GM21360 (cell line): ENCODE data around the gene SMIM44.
"Not testable (repeated sequence)": the region's sequence is repeated elsewhere in the genome, so short reads cannot be mapped to it uniquely, and the experiment has no call there.

Source experiments
- ATAC-seq: cut with Tn5 transposase; IDR thresholded peaks from one replicate; pipeline ENCODE4 v1.9.1; 2021; ENCODE audit warnings: mild to moderate bottlenecking, moderate library complexity; ENCODE audit not compliant: unreplicated experiment

The SMIM44 gene

GRCh38 chr19:3483226-3483628 lies at the start of gene SMIM44:
SMIM44 (minus strand) TSS chr19:3483441; CDS start chr19:3483403, 38 bp downstream.
- no peak for ATAC-seq

- ATAC-seq = no peak
These were observed 49.8 kb upstream of the SMIM44 start for GRCh38 chr19:3533033-3533432.

GRCh38 chr19:3532154-3532786 lies 49.0 kb upstream of the SMIM44 start:
- ATAC-seq = no peak

GRCh38 chr19:3531716-3532115 lies 48.5 kb upstream of the SMIM44 start:
- no peak for ATAC-seq

DNA sequence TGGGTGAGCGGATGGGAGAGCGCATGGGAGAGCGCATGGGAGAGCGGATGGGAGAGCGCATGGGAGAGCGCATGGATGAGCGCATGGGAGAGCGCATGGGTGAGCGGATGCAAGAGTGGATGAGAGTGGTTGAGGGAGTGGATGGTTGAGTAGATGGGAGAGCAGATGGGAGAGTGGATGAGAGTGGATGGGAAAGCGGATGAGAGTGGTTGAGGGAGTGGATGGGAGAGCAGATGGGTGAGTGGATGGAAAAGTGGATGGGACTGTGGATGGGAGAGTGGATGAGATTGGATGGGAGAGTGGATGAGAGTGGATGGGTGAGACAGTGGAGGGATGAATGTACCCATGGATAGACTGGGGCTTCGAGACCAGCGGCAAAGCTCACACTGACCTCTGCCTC lies 47.1 kb upstream of the SMIM44 start:
- no peak for ATAC-seq

DNA sequence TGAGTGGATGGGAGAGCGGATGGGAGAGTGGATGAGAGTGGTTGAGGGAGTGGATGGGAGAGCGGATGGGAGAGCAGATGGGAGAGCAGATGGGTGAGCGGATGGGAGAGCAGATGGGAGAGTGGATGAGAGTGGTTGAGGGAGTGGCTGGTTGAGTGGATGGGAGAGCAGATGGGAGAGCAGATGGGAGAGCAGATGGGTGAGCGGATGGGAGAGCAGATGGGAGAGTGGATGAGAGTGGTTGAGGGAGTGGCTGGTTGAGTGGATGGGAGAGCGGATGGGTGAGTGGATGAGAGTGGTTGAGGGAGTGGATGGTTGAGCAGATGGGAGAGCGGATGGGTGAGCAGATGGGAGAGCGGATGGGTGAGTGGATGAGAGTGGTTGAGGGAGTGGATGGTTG lies 46.1 kb upstream of the SMIM44 start:
- ATAC-seq = not testable (repeated sequence)

DNA sequence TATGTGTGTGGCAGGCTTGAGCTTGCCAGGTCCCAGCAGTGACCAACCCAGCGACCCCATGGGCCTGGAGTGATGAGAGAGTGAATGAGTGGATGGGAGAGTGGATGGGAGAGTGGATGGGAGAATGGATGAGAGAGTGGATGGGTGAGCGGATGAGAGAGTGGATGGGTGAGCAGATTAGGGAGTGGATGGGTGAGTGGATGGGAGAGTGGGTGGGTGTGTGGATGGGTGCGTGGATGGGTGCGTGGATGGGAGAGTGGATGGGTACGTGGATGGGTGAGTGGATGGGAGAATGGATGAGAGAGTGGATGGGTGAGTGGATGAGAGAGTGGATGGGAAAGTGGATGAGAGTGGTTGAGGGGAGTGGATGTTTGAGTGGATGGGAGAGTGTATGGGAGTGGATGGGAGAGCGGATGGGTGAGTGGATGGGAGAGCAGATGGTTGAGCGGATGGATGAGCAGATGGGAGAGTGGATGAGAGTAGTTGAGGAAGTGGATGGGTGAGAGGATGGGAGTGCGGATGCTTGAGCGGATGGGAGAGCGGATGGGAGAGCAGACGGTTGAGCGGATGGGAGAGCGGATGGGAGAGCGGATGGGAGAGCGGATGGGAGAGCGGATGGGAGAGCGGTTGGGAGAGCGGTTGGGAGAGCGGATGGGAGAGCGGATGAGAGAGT lies 45.4 kb upstream of the SMIM44 start:
- ATAC-seq = no peak

GRCh38 chr19:3528080-3528479 lies 44.8 kb upstream of the SMIM44 start:
- no peak for ATAC-seq

DNA sequence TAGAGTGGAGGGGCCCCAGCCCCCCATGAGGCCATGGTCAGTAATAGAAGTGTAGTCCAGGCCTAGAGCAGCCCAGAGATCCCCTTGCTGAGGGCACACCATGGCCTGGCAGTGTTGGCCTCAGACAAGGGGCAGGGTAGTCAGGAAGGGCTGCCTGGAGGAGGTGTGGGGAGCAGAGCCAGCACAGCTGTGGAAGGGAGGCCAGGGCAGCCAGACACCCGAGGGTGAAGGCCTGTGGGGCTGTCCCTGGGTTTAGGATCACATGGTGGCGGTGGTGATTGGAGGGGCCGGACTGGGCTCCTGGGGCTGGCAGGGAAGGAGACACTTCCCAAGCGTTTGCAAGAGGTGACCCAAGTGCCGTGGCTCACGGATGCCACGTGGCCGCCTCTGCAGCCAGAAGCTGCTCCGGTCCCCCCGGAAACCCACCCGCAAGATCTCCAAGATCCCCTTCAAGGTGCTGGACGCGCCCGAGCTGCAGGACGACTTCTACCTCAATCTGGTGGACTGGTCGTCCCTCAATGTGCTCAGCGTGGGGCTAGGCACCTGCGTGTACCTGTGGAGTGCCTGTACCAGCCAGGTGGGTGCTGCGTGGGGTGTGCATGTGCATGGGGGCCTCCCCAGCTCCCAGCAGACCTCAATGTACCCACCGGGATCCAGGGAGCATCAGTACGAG lies 44.1 kb upstream of the SMIM44 start:
- no peak for ATAC-seq

GRCh38 chr19:3526507-3527237 lies 43.4 kb upstream of the SMIM44 start:
- no peak for ATAC-seq

DNA sequence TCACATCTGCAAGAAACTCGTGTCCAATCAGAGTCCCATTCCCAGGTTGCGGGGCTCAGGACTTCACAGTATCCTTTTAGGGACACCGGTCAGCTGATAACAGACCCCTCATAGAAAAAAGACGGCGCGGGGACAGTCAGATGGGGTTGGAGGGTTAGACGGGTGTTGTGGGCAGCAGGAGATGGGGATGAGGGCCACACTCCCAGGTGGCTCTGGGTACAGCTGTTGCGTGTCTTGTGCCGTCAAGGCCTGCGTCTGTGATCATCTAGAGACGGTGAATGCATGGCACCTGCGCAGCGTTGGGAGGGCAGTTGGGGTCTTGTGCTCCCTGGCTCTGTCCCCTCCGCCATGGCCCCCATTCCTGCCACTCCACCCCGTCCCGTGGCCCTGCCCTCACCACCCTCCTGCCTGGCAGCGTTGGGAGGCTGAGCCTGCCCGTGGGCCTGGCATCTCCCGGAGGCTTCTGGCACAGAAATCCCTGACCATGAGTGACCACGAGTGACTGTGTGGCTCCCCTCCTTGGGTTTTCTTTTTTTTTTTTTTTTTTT lies 41.7 kb upstream of the SMIM44 start:
- no peak for ATAC-seq

DNA sequence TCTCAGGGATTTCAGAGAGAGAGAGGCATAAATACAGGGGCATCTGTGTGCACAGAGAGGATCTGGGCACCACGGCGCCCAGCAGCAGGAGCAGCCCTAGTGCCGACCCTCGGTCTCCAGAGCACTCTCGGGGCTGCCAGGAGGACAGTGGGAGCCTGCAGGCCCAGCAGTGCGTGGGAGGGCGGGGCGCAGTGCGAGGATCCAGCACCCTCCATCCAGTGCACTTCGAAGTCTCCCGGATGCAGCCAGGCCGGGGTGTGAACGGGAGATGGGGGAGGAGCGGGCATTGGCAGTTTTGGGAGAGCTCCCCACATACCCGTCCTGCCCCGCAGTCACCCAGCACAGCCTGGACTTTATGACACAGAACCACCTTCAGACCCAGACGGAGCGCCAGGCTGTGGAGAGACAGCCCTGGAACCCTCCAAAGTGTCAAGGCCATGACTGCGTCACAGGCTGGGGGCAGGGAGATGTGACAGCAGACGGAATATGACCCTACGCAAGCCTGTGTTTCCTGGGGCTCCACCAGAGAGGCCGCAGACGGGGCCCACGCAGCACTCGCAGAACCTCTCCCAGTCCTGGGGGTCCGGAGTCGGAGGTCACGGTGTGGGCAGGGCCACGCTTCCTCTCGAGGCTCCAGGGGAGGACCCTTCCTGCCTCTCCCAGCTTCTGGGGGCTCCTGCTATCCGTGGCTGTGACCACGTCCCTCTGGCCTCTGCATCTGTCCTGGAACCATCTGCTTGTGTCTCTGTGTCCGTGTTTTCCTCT lies 41.0 kb upstream of the SMIM44 start:
- ATAC-seq = no peak

DNA sequence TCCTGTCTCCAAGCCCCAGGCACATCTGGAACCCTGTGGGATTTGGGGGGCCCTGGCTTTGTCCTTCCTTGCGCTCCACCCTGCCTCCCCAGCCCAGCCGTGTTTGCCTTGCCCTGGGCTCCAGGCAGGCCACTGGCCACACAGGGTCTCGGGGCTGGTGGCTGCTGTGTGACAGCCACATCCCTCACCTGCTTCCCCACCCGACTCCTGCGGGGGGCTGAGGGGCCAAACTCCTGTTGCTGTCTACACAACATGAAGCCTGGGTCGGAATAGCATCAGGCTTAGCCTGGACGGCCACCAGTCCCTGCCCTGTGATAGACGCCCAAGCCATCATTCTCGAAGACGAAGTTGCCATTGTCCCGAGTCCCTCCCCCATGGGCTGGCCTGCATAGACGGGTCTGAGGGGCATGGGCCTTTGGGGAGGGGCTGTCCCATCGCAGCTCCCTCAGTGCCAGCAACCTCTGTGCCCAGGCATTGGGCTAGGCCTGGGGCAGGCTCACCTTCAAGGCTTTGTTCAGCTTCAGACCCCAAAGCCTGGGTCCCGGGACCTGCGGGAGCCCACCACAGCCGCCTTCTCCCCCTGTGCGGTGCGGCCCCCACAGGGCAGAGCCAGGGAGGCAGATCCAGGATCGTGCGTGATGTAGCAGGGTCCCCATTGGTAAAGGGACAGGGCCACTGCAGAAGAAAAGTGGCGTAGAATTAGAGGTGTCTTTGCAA lies 40.3 kb upstream of the SMIM44 start:
- no peak for ATAC-seq

- no peak for ATAC-seq
These were observed 39.5 kb upstream of the SMIM44 start for GRCh38 chr19:3522421-3523360.

DNA sequence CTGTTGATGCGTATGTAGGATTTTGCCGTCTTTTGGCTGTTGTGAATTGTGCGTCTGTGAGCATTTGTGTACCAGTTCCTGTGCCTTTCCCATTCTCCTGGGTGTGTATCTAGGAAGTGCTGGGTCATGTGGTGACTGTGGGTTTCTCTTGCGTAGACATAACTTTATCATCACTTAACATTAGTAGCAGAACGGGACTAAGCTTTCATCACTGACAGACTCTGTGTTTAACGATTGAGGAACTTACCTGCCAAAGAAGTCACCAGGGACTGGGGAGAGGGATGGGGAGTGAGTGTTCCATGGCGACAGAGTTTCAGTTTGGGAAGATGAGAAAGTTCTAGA lies 37.8 kb upstream of the SMIM44 start:
- no peak for ATAC-seq

DNA sequence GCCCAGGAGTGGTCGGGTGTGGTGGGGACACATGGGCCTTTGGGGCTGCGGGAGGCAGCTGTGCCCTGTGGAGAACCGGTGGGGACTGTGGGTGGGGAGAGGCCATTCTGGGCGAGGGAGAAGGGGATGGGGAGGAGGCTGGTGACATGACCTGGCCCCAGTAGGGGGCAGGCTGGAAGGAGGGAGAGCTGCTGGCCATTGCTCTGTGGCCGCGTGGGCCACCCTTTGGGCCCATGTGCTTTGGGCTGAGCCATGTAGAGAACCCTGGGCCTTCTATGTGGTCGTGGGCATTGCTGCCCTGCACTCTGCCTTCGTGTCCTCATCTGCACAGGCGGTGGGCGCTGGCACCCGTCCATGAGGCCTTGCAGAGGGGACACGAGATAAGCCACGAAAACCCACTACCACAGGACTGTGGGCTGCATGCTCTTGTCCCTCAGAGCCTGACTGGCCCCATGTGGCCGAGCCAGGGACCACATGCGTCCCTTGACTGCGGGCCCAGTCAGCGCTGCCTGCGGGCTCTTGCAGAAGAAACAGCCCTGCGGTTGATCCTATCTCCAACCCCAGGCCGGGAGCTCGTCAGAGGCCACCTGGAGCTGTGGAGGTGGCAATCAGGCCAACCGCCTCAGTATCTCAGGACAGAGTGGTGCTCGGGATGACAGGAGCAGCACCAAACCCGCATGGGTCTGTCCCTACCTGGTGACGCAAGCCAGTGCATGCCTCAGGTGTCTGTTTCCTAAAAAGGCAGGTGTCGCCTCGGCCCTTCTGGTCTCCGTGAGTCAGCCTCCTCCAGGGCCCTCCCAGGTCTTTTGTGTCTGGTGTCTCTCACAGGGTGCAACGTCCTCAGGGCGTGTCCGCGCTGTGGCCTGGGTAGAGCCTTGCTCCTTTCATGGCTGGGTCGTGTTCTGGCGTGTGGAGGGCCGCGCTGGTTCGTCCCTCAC lies 37.2 kb upstream of the SMIM44 start:
- ATAC-seq = no peak

- no peak for ATAC-seq
These were observed 35.9 kb upstream of the SMIM44 start for GRCh38 chr19:3519126-3519525.

DNA sequence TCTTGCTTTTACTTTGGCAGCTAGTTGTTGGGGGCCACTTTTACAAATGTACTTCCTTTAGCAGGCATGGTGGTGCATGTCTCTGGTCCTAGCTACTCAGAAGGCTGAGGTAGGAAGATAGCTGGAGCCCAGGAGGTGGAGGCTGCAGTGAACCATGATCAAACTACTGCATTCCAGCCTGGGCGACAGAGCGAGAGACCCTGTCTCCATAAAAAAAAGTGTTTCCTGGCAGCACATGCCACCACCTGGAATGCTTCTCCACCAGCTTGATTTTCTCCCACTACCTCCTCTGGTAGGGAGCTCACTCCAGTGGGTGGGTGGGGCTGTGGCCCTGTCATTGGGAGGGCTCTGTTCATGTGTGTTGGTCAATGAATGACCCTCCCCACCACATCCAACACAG lies 35.4 kb upstream of the SMIM44 start:
- ATAC-seq = no peak
